Stimulated activated naive CD8-positive, alpha-beta T cell treated with anti-CD3 and anti-CD28 coated beads, Interleukin-15, amount 100 ng/mL, for 72 hours (primary cell): ENCODE results near the gene FOXN1.

Experiments used
- ATAC-seq: fragments of 150-1000 bp; cut with Tn5 transposase; 2 replicates; pipeline ENCODE4 v1.10.0; 2021; ENCODE audit warnings: mild to moderate bottlenecking, moderate library complexity
- DNase-seq, 2 donors: peaks; one replicate each; pipeline ENCODE4 v3.0.0; 2021 to 2022
- H3K27ac Mint-ChIP-seq, 2 donors: one replicate each; pipeline ENCODE4 v1.8.0; 2022; ENCODE audit warnings: mild to moderate bottlenecking in 2 of 2, mixed read lengths in 2 of 2, moderate library complexity in 2 of 2
- H3K27me3 Mint-ChIP-seq: one replicate; pipeline ENCODE4 v1.8.0; 2022; ENCODE audit warnings: mixed read lengths
- H3K4me1 Mint-ChIP-seq: one replicate; pipeline ENCODE4 v1.8.0; 2022; ENCODE audit warnings: mild to moderate bottlenecking, mixed read lengths
- H3K4me3 Mint-ChIP-seq, 2 donors: one replicate each; pipeline ENCODE4 v1.8.0; 2022; ENCODE audit warnings: mild to moderate bottlenecking in 2 of 2, mixed read lengths in 2 of 2, moderate library complexity in 1 of 2
- H3K9me3 Mint-ChIP-seq, 2 donors: one replicate each; pipeline ENCODE4 v1.8.0; 2022; ENCODE audit warnings: mixed read lengths in 2 of 2

FOXN1 gene

DNA sequence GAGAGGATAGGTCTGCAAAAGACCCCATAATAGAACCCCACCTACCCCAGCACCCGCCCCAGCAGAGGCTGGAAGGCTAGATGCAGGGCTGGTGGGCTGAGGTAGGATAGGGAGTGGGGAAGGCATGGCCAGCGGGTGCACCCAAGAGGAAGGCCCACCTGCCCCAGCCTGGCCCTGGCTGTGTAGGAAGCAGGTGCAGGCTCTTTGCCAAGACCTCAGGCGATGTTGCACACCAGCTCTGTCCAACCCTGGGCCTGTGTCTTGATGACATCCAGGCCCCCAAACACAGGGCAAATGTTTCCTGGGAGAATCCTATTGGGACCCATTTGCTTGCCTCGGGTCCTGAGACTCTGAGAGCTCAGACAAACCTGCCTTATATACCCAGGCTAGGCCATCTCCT, 34.1 kb downstream of the FOXN1 start:
- no peak overlapping the region for H3K4me3 Mint-ChIP-seq
- H3K9me3 Mint-ChIP-seq: no peaks in the 10 kb centered on the region
- H3K27me3 Mint-ChIP-seq: no peaks in the 10 kb centered on the region
- ATAC-seq: no peak
- H3K27ac Mint-ChIP-seq: no peak overlapping the region
- no peaks in the 10 kb centered on the region for H3K4me1 Mint-ChIP-seq
- no peak for DNase-seq

DNA sequence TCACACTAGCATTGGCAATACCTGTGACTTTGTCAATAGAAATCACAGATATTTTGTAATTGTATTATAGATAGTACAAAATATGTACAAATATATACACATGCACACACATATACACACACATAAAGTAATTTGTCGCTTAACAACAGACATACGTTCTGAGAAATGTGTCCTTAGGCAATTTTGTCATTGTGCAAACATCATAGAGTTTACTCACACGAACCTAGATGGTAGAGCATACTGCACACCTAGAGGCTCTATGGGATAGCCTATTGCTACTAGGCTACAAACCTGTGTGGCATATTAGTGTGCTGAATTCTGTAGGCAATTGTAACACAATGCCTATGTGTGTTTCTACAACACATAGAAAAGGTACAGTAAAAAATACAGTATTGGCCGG, 35.3 kb downstream of the FOXN1 start:
- no peak overlapping the region for H3K27ac Mint-ChIP-seq
- no peak overlapping the region for H3K4me3 Mint-ChIP-seq
- H3K27me3 Mint-ChIP-seq: no peaks in the 10 kb centered on the region
- no peaks in the 10 kb centered on the region for H3K4me1 Mint-ChIP-seq
- DNase-seq (no peak), ATAC-seq (no peak)
- H3K9me3 Mint-ChIP-seq: no peaks in the 10 kb centered on the region

DNA sequence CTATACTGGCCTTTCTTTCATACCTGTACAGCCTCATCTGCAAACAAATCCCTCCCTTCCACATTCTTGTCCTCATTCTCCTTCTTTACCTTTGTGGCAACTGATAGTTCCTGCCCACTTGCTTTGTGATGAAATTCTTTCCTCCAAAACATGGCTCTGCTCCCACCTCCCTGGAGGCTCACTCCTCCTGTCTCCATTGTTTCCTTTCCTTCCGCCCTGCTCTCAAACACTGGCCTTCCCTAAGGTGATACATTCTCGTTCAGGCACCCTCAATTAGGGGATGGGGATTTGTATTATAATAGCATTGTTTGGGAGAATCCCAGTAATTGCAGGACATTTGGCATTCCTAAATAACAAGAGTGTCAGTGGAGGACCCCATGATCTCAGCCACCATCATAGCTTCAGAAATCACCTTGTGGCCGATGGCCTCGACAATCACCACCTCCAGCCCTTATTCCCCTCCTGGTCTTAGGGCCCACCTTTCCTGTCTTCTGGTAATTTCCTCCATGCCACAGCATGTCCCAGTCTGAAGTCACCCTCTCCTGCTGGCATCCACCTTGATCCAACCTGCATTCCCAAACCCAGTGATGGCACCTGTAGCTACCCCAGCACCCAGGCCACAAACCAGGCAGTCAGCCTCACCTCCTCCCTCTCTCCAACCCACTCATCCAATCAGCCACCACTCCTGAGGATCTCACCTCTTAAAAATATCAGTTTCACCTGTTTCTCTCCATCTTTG, 38.4 kb downstream of the FOXN1 start:
- no peak for ATAC-seq
- H3K4me1 Mint-ChIP-seq: peaks cover 24% of the 10 kb centered on the region

DNA sequence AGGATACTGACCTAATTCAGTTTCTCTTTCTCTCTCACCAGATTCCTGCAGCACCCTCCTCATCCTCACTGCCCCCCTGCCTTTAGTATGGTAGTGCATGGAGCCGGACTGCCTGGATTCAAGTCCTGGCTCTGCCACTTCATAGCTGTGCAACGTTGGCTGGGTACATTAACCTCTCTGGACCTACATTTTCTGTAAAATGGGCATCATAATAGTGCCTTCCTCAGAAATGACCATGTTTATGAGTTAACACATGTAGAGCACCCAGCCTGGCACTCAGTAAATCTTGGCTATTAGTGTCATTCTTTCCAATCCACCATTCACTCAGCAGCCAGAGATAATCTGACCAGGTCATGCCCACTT, 39.0 kb downstream of the FOXN1 start:
- no peaks in the 10 kb centered on the region for H3K9me3 Mint-ChIP-seq
- H3K4me1 Mint-ChIP-seq: peaks cover 30% of the 10 kb centered on the region
- no peak overlapping the region for H3K27ac Mint-ChIP-seq
- no peak overlapping the region for H3K4me3 Mint-ChIP-seq
- DNase-seq (no peak), ATAC-seq (no peak)
- no peaks in the 10 kb centered on the region for H3K27me3 Mint-ChIP-seq

More for the DNA sequence above, 38.4 kb downstream of the FOXN1 start:
- no peak for DNase-seq
- no peak overlapping the region for H3K4me3 Mint-ChIP-seq
- no peaks in the 10 kb centered on the region for H3K9me3 Mint-ChIP-seq
- no peak overlapping the region for H3K27ac Mint-ChIP-seq
- H3K27me3 Mint-ChIP-seq: no peaks in the 10 kb centered on the region

GRCh38 chr17:28545787-28546415, 39.8 kb downstream of the FOXN1 start:
- no peak for DNase-seq
- H3K4me3 Mint-ChIP-seq: no peak overlapping the region
- H3K4me1 Mint-ChIP-seq: peaks cover 38% of the 10 kb centered on the region
- H3K27ac Mint-ChIP-seq: no peak overlapping the region
- H3K27me3 Mint-ChIP-seq: no peaks in the 10 kb centered on the region
- H3K9me3 Mint-ChIP-seq: no peaks in the 10 kb centered on the region
- ATAC-seq: no peak

GRCh38 chr17:28547096-28547622, 41.0 kb downstream of the FOXN1 start:
- Mint-ChIP-seq H3K27ac (no peak overlapping the region), H3K4me1 (peaks cover 50% of the 10 kb centered on the region), H3K4me3 (peak overlapping the region in 1 of 2 donors; percentile 48), H3K27me3 (no peaks in the 10 kb centered on the region), H3K9me3 (no peaks in the 10 kb centered on the region)
- ATAC-seq: no peak
- no peak for DNase-seq

DNA sequence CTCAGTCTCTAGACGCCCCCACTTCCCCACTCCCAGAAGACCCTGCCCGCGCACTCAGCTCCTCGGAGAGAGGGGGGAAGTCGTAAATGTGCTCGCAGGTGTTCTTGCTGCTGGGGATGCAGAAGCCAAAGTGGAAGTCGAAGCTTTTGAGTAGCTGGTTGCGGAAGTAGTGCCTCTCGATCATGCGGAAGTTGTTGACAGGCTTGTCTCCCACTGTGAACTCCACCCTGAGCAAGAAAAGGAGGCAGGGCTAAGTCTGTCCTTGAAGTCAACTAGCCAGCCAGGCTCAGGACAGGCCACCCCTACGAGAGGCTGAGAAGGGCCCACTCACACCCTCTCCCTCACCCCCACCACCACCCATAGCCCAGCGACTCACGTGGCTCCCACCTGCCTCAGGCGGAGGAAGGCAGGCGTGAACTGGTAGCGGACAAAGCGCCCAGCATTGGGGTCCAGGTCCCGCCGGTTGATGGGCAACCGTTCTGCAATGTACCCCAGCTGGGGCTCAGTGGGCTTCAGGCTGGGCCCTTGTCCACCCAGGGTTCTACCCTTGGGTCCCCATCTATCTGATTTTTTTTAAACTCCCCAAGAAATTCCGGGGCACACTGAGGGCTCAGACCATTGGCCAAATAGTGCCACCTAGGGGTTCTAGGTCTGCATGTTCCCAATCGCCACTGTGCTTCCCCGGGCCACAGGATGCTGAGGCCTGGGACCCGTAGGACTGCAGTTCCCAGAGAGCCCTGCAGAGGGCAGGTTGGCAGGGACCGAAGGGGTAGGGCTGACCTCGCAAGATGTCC, 41.7 kb downstream of the FOXN1 start:
- DNase-seq (peak; percentile 75 to 80), ATAC-seq (peak; percentile 36)
- no peaks in the 10 kb centered on the region for H3K9me3 Mint-ChIP-seq
- peak overlapping the region; percentile 62 to 96 for H3K4me3 Mint-ChIP-seq
- no peaks in the 10 kb centered on the region for H3K27me3 Mint-ChIP-seq
- peak overlapping the region; percentile 29 to 66 for H3K27ac Mint-ChIP-seq
- peaks cover 53% of the 10 kb centered on the region for H3K4me1 Mint-ChIP-seq

GRCh38 chr17:28548417-28549130, 42.4 kb downstream of the FOXN1 start:
- H3K9me3 Mint-ChIP-seq: no peaks in the 10 kb centered on the region
- DNase-seq: no peak
- H3K27me3 Mint-ChIP-seq: no peaks in the 10 kb centered on the region
- H3K4me1 Mint-ChIP-seq: peaks cover 60% of the 10 kb centered on the region
- H3K27ac Mint-ChIP-seq: peak overlapping the region; percentile 61 to 88
- peak overlapping the region; percentile 62 to 96 for H3K4me3 Mint-ChIP-seq
- no peak for ATAC-seq

DNA sequence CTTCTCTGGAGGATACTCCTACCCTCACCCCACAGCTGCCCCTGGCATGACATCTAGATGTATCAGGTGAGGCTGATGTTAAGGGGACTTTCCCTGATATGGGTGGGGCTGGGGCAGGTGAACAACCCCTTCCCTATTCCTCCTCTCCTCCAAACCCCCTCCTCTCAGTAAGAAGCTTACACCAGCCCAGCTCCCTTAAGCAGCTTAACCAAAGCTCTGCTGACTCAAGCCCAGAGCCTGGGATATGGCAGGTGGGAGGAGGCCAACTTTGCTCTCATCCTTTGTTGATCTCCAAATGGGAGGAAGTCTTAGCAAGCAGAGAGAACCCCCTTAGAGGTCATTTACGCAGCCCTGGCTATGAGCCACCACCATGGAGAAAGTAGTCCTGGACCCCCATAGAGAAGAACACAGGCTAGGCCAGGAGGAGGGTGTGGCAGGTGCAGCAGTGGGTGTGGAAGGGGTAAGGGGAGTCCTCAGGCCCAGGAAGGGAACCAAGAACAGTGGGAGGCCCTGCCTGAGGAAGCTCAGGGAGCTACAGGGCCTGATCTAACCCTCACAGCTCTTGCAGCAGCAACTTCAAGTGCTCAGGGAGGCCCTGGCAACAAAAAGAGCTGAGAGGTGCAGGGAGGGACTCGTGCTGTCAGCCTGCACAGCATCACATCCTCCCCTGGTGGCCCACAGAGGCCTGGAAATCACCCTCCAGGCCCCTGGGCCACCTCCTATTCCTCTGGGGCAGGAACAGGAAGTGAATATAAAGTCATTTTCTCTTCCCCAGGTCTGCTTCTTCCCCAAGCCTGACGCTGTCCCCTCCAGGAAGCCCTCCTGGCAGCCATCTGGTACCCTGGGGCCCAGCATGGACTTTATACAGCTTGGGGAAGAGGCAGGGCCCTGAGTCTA, 43.3 kb downstream of the FOXN1 start:
- peak overlapping the region; percentile 88 to 92 for H3K27ac Mint-ChIP-seq
- peaks cover 66% of the 10 kb centered on the region for H3K4me1 Mint-ChIP-seq
- peak overlapping the region; percentile 57 to 96 for H3K4me3 Mint-ChIP-seq

GRCh38 chr17:28550858-28551257, 44.7 kb downstream of the FOXN1 start:
- no peak for ATAC-seq
- Mint-ChIP-seq H3K4me3 (peak overlapping the region; percentile 86 to 96), H3K4me1 (peaks cover 66% of the 10 kb centered on the region), H3K27me3 (no peaks in the 10 kb centered on the region), H3K9me3 (no peaks in the 10 kb centered on the region), H3K27ac (no peak overlapping the region)
- no peak for DNase-seq

More for the DNA sequence above, 43.3 kb downstream of the FOXN1 start:
- peak; percentile 60 to 82 for DNase-seq
- ATAC-seq: peak; percentile 90
- Mint-ChIP-seq H3K27me3 (no peaks in the 10 kb centered on the region), H3K9me3 (no peaks in the 10 kb centered on the region)

DNA sequence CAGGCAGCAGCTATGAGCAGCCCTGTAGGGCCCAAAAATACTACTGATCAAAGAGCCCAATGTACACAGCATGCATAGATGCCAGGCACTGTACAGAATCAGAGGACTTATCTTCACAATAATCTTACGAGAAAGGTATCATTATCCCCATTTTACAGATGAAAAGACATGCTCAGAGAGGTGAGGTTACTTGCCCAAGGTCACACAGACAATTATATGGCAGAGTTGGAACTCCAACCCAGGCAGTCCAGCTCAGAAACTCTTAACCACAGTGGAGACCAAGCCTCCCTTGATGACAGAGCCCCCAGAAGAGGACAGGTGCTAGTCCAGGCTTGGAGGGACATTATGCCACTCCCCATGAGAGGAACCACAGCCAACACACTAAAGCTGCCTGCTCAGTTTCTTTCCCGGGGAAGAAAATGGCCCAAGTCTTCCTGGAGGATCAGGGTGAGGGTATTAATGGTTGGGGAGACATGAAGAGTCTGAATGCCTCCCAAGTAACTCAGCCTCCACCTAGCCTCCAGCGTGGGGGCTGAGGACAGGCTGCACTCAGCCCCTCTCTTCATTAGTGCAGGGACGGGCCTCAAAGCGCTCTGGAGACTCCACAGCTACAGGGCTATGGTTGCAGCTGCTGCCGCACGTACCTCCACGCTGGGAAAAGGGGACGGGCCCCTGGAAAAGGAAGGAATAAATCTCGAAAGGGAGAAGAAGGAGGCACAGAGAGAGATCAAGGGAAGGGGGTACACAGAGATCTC, 45.5 kb downstream of the FOXN1 start:
- ATAC-seq (no peak), DNase-seq (no peak)
- H3K4me1 Mint-ChIP-seq: peaks cover 66% of the 10 kb centered on the region
- H3K27ac Mint-ChIP-seq: peak overlapping the region; percentile 89 to 97
- H3K27me3 Mint-ChIP-seq: no peaks in the 10 kb centered on the region
- H3K4me3 Mint-ChIP-seq: peak overlapping the region; percentile 86 to 96
- H3K9me3 Mint-ChIP-seq: no peaks in the 10 kb centered on the region

DNA sequence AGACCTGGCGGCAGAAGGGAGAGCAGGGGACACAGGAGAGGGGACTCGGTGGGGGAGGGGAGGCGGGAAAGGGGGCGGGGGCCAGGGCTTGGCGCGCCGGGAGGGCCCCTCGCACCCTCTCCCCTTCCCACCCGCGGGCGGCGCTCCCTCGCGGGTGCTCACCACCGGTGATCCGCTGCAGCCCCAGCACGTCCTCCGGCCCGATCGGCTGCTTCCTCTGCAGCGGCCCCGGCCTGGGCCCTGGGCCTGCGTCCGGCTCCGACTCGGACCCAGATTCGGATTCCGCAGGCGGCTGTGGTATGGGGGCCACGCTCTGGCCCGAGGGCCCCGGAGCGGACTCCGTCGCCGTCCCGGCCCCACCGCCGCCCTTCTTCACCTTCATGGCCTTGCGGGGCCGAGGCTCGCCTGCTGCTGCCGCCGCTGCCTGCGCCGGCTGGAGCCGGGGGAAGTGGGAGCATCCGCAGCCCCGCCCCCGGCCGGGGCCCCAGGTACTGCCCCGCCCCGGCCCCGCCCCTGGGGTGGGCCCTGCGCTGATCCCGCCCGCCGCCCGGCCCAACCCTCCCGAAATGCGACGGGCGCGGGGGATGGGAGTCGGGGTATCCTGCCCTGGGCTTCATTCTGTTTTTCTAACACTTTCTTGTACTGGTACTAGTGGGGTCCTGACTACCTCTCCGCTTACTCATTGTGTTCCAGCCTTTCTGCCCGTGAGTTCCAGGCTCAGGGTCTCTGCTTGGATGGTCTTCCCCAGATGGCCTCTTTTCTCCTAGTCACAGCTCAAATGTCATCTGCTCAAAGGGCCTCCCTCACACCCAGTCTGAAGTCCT, 46.2 kb downstream of the FOXN1 start, which contains the start of gene UNC119:
TSS of gene UNC119 (minus strand) at position 449 of the 824 bp plus-strand sequence. CDS start at position 382, 67 bp downstream.
- H3K4me1 Mint-ChIP-seq: peaks cover 63% of the 10 kb centered on the region
- no peaks in the 10 kb centered on the region for H3K27me3 Mint-ChIP-seq
- peak within 1 kb of the TSS; percentile 86 to 96 for H3K4me3 Mint-ChIP-seq
- peak within 1 kb of the TSS; percentile 89 to 97 for H3K27ac Mint-ChIP-seq
- H3K9me3 Mint-ChIP-seq: no peaks in the 10 kb centered on the region
- ATAC-seq (peak; percentile 81), DNase-seq (peak; percentile 74 to 76)

- Mint-ChIP-seq H3K4me1 (peaks cover 56% of the 10 kb centered on the region), H3K4me3 (peak overlapping the region; percentile 83 to 96), H3K9me3 (no peaks in the 10 kb centered on the region), H3K27me3 (no peaks in the 10 kb centered on the region), H3K27ac (peak overlapping the region; percentile 16 to 63)
- no peak for DNase-seq
- no peak for ATAC-seq
Measured at GRCh38 chr17:28553000-28553505, 46.9 kb downstream of the FOXN1 start.
